A549 treated with CORT108297 at 1 μM for 4 hours (cell line): ENCODE results near the gene POLR2J3. TPM values are rescaled to one million over a fixed set of nuclear protein-coding genes. Genes with fewer than 3 reads are reported as not detected.

Source experiments
- total RNA-seq: library from RNA; stranded (reverse); fragments of 200-300 nt; extraction: Qiagen RNA extraction; gene quantifications from 5 replicates; pipeline ENCODE4 v1.2.3, GENCODE V29; 2022

Gene POLR2J3
- total RNA-seq, result 16.8 to 37.3 TPM (median 29.9 TPM) in 5 replicates

GRCh38 chr7:102572261-102573239, at the start of gene POLR2J3:
POLR2J3 (minus strand) TSS chr7:102572583; CDS start chr7:102572521, 62 bp downstream.

GRCh38 chr7:102616507-102617125, 44.2 kb upstream of the POLR2J3 start, which contains the start of gene RASA4:
RASA4 (minus strand) TSS chr7:102616756; CDS start chr7:102616689, 67 bp downstream.

GRCh38 chr7:102550808-102551422, 21.5 kb downstream of the POLR2J3 start, which contains the start of gene SPDYE2:
SPDYE2 (plus strand) TSS chr7:102551226; CDS start chr7:102553256, 2,030 bp downstream.

GRCh38 chr7:102543596-102543995, 28.8 kb downstream of the POLR2J3 start, which contains the start of gene UPK3BL2:
UPK3BL2 (minus strand) TSS chr7:102543696; CDS start chr7:102543636, 60 bp downstream.

GRCh38 chr7:102517550-102518147, 54.7 kb downstream of the POLR2J3 start, which contains the start of gene RASA4B:
RASA4B (minus strand) TSS chr7:102517777; CDS start chr7:102517710, 67 bp downstream.

Other genes with a start within 250 kb of the POLR2J3 start
- gene SPDYE6, start 216.1 kb downstream of the POLR2J3 start, total RNA-seq, result not detected in 5 replicates
- gene PRKRIP1, start 176.2 kb downstream of the POLR2J3 start, total RNA-seq, result 20.6 to 23.7 TPM (median 23.6 TPM) in 5 replicates
- 25.4 to 43.0 TPM (median 39.0 TPM) in 5 replicates for gene ORAI2, start 139.0 kb downstream of the POLR2J3 start, total RNA-seq
- gene ALKBH4, start 107.7 kb downstream of the POLR2J3 start, total RNA-seq, result 8.8 to 12.7 TPM (median 12.3 TPM) in 5 replicates
- gene LRWD1, start 107.6 kb downstream of the POLR2J3 start, total RNA-seq, result 23.4 to 36.6 TPM (median 34.0 TPM) in 5 replicates
- 106 to 112 TPM (median 109 TPM) in 5 replicates for gene POLR2J, start 93.7 kb downstream of the POLR2J3 start, total RNA-seq
- 1.4 to 1.8 TPM (median 1.6 TPM) in 5 replicates for gene RASA4B, start 54.8 kb downstream of the POLR2J3 start, total RNA-seq
- gene UPK3BL2, start 28.9 kb downstream of the POLR2J3 start, total RNA-seq, result 2.1 to 3.8 TPM (median 2.7 TPM) in 5 replicates
- not detected in 5 replicates for gene SPDYE2, start 21.4 kb downstream of the POLR2J3 start, total RNA-seq
- 1.7 to 2.4 TPM (median 2.2 TPM) in 5 replicates for gene RASA4, start 44.2 kb upstream of the POLR2J3 start, total RNA-seq
- gene UPK3BL1, start 70.2 kb upstream of the POLR2J3 start, total RNA-seq, result 7.9 to 14.2 TPM (median 13.0 TPM) in 5 replicates
- not detected in 5 replicates for gene SPDYE2B, start 77.7 kb upstream of the POLR2J3 start, total RNA-seq
- 0.10 to 0.75 TPM (median 0.52 TPM) in 5 replicates for gene POLR2J2, start 99.1 kb upstream of the POLR2J3 start, total RNA-seq
- gene FAM185A, start 176.4 kb upstream of the POLR2J3 start, total RNA-seq, result 6.9 to 7.7 TPM (median 7.3 TPM) in 5 replicates